H1 (cell line): ENCODE measurements around the gene CMTM1. TPM values are rescaled to one million over a fixed set of nuclear protein-coding genes. Genes with fewer than 3 reads are reported as not detected.
A peak's percentile ranks its signal among the peaks of the same experiment; 100 is the strongest.

ENCODE experiments used
- CTCF ChIA-PET: fragments of 300-600 bp; sonication (Branson Sonifier 250); formaldehyde crosslinking; loops from one replicate; lab custom pipeline; 2021; ENCODE audit not compliant: partially characterized antibody; lab: Charles Lee
- POLR2A ChIA-PET: fragments of 300-600 bp; sonication (Branson Sonifier 250); formaldehyde crosslinking; loops from one replicate; lab custom pipeline; 2021; ENCODE audit warnings: inconsistent platforms; ENCODE audit not compliant: partially characterized antibody; lab: Charles Lee
- DNase-seq, 2 experiments: peaks; one replicate each; pipeline versions ENCODE4 v3.0.0 to v3.0.0-alpha.2; 2010 to 2022; ENCODE audit warnings: low spot score in 2 of 2, low read depth in 1 of 2, mixed read lengths in 1 of 2
- FAIRE-seq: peaks from 2 replicates; lab custom pipeline; 2011; peaks lifted over from hg19 to GRCh38; lab: Jason Lieb, UNC
- H2AFZ ChIP-seq: 2 replicates; pipeline ENCODE4 v1.8.1; 2012; ENCODE audit warnings: low read length, inconsistent platforms
- H2AK5ac ChIP-seq: 2 replicates; pipeline ENCODE4 v1.6.1; 2013; ENCODE audit warnings: low read depth, low read length
- H2BK120ac ChIP-seq: replicated peaks from 2 replicates; pipeline ENCODE3; 2013; ENCODE audit warnings: low read depth, low read length, inconsistent platforms
- H2BK12ac ChIP-seq: 2 replicates; pipeline ENCODE4 v1.6.1; 2013; ENCODE audit warnings: low read depth, low read length
- H2BK15ac ChIP-seq: 2 replicates; pipeline ENCODE4 v1.6.1; 2013; ENCODE audit warnings: low read length
- H2BK20ac ChIP-seq: 2 replicates; pipeline ENCODE4 v1.6.1; 2013; ENCODE audit warnings: low read length
- H2BK5ac ChIP-seq: 2 replicates; pipeline ENCODE4 v1.6.1; 2013; ENCODE audit warnings: low read depth, low read length
- H3K14ac ChIP-seq: 2 replicates; pipeline ENCODE4 v1.6.1; 2013; ENCODE audit warnings: inconsistent platforms; ENCODE audit not compliant: insufficient read length
- H3K18ac ChIP-seq: 2 replicates; pipeline ENCODE4 v1.6.1; 2013; ENCODE audit warnings: low read length; ENCODE audit errors: extremely low read depth
- H3K23ac ChIP-seq: 2 replicates; pipeline ENCODE4 v1.6.1; 2013; ENCODE audit warnings: inconsistent platforms; ENCODE audit not compliant: insufficient read length
- H3K23me2 ChIP-seq: 2 replicates; pipeline ENCODE4 v1.6.1; 2013; ENCODE audit warnings: low read depth, low read length
- H3K27ac ChIP-seq: 2 replicates; pipeline ENCODE4 v1.6.1; 2011; ENCODE audit warnings: low read depth, low read length, inconsistent platforms
- H3K27me3 ChIP-seq, 4 experiments: replicated peaks in 1 of 4; 1 replicate in 1 of 4; 2 replicates in 3 of 4; pipeline versions ENCODE4 v1.6.1 to v1.8.1; 2011 to 2013; ENCODE audit warnings: low read length in 3 of 4, mild to moderate bottlenecking in 3 of 4, inconsistent platforms in 2 of 4, mixed read lengths in 2 of 4, moderate library complexity in 1 of 4; ENCODE audit not compliant: control insufficient read depth in 3 of 4, insufficient read depth in 3 of 4; ENCODE audit errors: extremely low read depth in 1 of 4
- H3K36me3 ChIP-seq, 4 experiments: 2 replicates each; pipeline versions ENCODE4 v1.6.1 to v1.8.1; 2011 to 2013; ENCODE audit warnings: mild to moderate bottlenecking in 4 of 4, low read length in 3 of 4, moderate library complexity in 2 of 4, control low read depth in 1 of 4, inconsistent platforms in 1 of 4; ENCODE audit not compliant: insufficient read depth in 4 of 4, control insufficient read depth in 2 of 4
- H3K4ac ChIP-seq: replicated peaks from 2 replicates; pipeline ENCODE3; 2013; ENCODE audit warnings: low read length, low read depth, mixed read lengths, inconsistent platforms; ENCODE audit not compliant: insufficient read length
- H3K4me1 ChIP-seq, 4 experiments: replicated peaks in 1 of 4; 1 replicate in 1 of 4; 2 replicates in 3 of 4; pipeline versions ENCODE4 v1.6.1 to v1.8.1; 2011 to 2013; ENCODE audit warnings: low read length in 3 of 4, inconsistent platforms in 2 of 4, mixed read lengths in 1 of 4; ENCODE audit not compliant: insufficient read depth in 4 of 4, control insufficient read depth in 3 of 4
- H3K4me2 ChIP-seq, 2 experiments: 2 replicates each; pipeline versions ENCODE4 v1.6.1 to v1.8.1; 2011 to 2013; ENCODE audit warnings: low read depth in 2 of 2, low read length in 2 of 2, control low read depth in 1 of 2, inconsistent platforms in 1 of 2, mild to moderate bottlenecking in 1 of 2; ENCODE audit not compliant: insufficient read depth in 1 of 2
- H3K4me3 ChIP-seq, 4 experiments: fragments of 200-600, 300-600 bp in 1 of 4; sonication (generic), shearing (Covaris generic), sonication (Bioruptor Twin) in 1 of 4; 2 replicates each; pipeline versions ENCODE4 v1.5.1 to v1.8.1; 2011 to 2016; ENCODE audit warnings: low read length in 4 of 4, low read depth in 3 of 4, control low read depth in 2 of 4, inconsistent platforms in 2 of 4, mild to moderate bottlenecking in 2 of 4, mixed read lengths in 1 of 4, moderate library complexity in 1 of 4; ENCODE audit not compliant: insufficient read depth in 2 of 4; ENCODE audit errors: extremely low read depth in 1 of 4
- H3K56ac ChIP-seq: replicated peaks from 2 replicates; pipeline ENCODE3; 2013; ENCODE audit warnings: low read depth, mild to moderate bottlenecking, mixed read lengths, low read length, inconsistent platforms; ENCODE audit not compliant: insufficient read length
- H3K79me1 ChIP-seq: 2 replicates; pipeline ENCODE4 v1.6.1; 2013; ENCODE audit warnings: low read depth, low read length, control low read depth
- H3K79me2 ChIP-seq, 2 experiments: 2 replicates each; pipeline versions ENCODE4 v1.6.1 to v1.8.1; 2012 to 2013; ENCODE audit warnings: low read length in 2 of 2, mild to moderate bottlenecking in 2 of 2, inconsistent platforms in 1 of 2; ENCODE audit not compliant: insufficient read depth in 2 of 2, control insufficient read depth in 1 of 2
- H3K9ac ChIP-seq, 4 experiments: replicated peaks in 1 of 4; 1 replicate in 1 of 4; 2 replicates in 3 of 4; pipeline versions ENCODE4 v1.6.1 to v1.8.1; 2011 to 2013; ENCODE audit warnings: low read depth in 3 of 4, low read length in 3 of 4, control low read depth in 2 of 4, mild to moderate bottlenecking in 2 of 4, moderate library complexity in 2 of 4, inconsistent platforms in 1 of 4; ENCODE audit errors: extremely low read depth in 1 of 4
- H3K9me3 ChIP-seq, 2 experiments: 2 replicates each; pipeline versions ENCODE4 v1.6.1 to v1.8.1; 2012 to 2013; ENCODE audit warnings: mild to moderate bottlenecking in 2 of 2, moderate library complexity in 2 of 2, control low read depth in 1 of 2, inconsistent platforms in 1 of 2, low read depth in 1 of 2, low read length in 1 of 2, mixed read lengths in 1 of 2; ENCODE audit not compliant: insufficient read depth in 2 of 2
- H4K20me1 ChIP-seq, 2 experiments: replicated peaks in 1 of 2; 2 replicates each; pipeline versions ENCODE3 to v1.8.1; 2011 to 2013; ENCODE audit warnings: inconsistent platforms in 2 of 2, low read length in 2 of 2, mild to moderate bottlenecking in 1 of 2; ENCODE audit not compliant: insufficient read depth in 2 of 2, control insufficient read depth in 1 of 2
- H4K5ac ChIP-seq: 2 replicates; pipeline ENCODE4 v1.6.1; 2013; ENCODE audit warnings: low read length, low read depth, mixed read lengths, inconsistent platforms; ENCODE audit not compliant: insufficient read length
- H4K8ac ChIP-seq: 2 replicates; pipeline ENCODE4 v1.8.0; 2013; ENCODE audit warnings: mild to moderate bottlenecking, moderate library complexity, low read length, inconsistent platforms; ENCODE audit not compliant: insufficient read depth; ENCODE audit errors: extremely low read depth
- H4K91ac ChIP-seq: replicated peaks from 2 replicates; pipeline ENCODE3; 2013; ENCODE audit warnings: low read length, mixed read lengths, inconsistent platforms; ENCODE audit not compliant: insufficient read length
- HDAC6 ChIP-seq: IDR thresholded peaks from one replicate; pipeline ENCODE4 v1.7.1; 2012; ENCODE audit warnings: low read depth, mild to moderate bottlenecking, inconsistent platforms, low read length, moderate library complexity
- JUN ChIP-seq: IDR thresholded peaks from 2 replicates; pipeline ENCODE4 v1.6.1; 2011; ENCODE audit warnings: low read depth, mild to moderate bottlenecking, improper control_type of control experiment, low read length
- SIN3A ChIP-seq, 2 experiments: IDR thresholded peaks in 1 of 2; conservative IDR thresholded peaks in 1 of 2; 2 replicates each; pipeline ENCODE4 v1.6.1; 2011 to 2012; ENCODE audit warnings: low read length in 2 of 2, improper control_type of control experiment in 1 of 2, low read depth in 1 of 2, mild to moderate bottlenecking in 1 of 2
- SP2 ChIP-seq: IDR thresholded peaks from 2 replicates; pipeline ENCODE4 v1.6.1; 2012; ENCODE audit warnings: mild to moderate bottlenecking, low read length, inconsistent platforms
- WGBS, 2 experiments: shearing (Covaris generic) in 1 of 2; methylation state at CpG; one replicate each; pipeline versions ENCODE4 v1.1.6 to v1.1.7; 2013 to 2015; ENCODE audit warnings: low lambda C conversion rate in 2 of 2, mixed read lengths in 2 of 2, inconsistent platforms in 1 of 2, low coverage in 1 of 2, missing lambda C conversion rate in 1 of 2; ENCODE audit not compliant: insufficient replicate concordance in 2 of 2, insufficient coverage in 1 of 2, insufficient read length in 1 of 2; ENCODE audit errors: extremely low coverage in 1 of 2, missing lambda C conversion rate in 1 of 2; 5-methylcytosine and 5-hydroxymethylcytosine counted together
- long read RNA-seq, 2 experiments: library from RNA in 1 of 2; library from capped mRNA in 1 of 2; stranded (forward); transcript quantifications; one replicate each; pipeline ENCODE4 v2.0.0, GENCODE V29; 2021; ENCODE audit warnings: inconsistent platforms in 1 of 2
- polyA minus RNA-seq, 3 experiments: library from RNA; depleted of rRNA, polyadenylated mRNA; stranded (reverse); fragments of >200 nt; gene quantifications; 1 replicate in 2 of 3; 2 replicates in 1 of 3; pipeline ENCODE4 v1.2.3, GENCODE V29; 2011
- polyA plus RNA-seq, 7 experiments: library from polyadenylated mRNA; depleted of rRNA in 3 of 7; stranded (reverse) in 5 of 7; unstranded in 2 of 7; fragments of >200 nt in 5 of 7; fragments of 200-250 nt in 2 of 7; gene quantifications; 1 replicate in 5 of 7; 2 replicates in 1 of 7; 4 replicates in 1 of 7; pipeline versions ENCODE4 v1.2.1 to v1.2.3, GENCODE V29; 2011 to 2013; ENCODE audit warnings: missing spikeins in 2 of 7, mixed read lengths in 2 of 7
- total RNA-seq: library from RNA; stranded (reverse); fragmentation: NEBNext Ultra II Directional; extraction: Animal tissue kit (Norgen Biotek cat#: 25700); gene quantifications from 2 replicates; pipeline ENCODE4 v1.2.1, GENCODE V29; 2021
- TF ChIP-seq, protein P1 (sequence below), 3 experiments: IDR thresholded peaks; 1 replicate in 2 of 3; 2 replicates in 1 of 3; pipeline versions ENCODE4 v1.5.1 to v1.6.1; 2011; ENCODE audit warnings: low read length in 3 of 3, mild to moderate bottlenecking in 3 of 3, inconsistent platforms in 2 of 3, low read depth in 1 of 3, moderate library complexity in 1 of 3; ENCODE audit not compliant: insufficient read depth in 1 of 3; ENCODE audit errors: control extremely low read depth in 1 of 3

CMTM1 gene, protein sequence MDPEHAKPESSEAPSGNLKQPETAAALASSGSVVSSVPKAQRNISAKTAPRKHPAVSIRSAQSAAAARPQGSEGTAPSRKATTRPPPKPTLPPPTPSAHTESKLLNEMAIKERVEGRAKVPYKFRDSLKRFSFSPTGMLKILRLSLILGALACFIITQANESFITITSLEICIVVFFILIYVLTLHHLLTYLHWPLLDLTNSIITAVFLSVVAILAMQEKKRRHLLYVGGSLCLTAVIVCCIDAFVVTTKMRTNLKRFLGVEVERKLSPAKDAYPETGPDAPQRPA
- 1.9 and 2.0 TPM in 2 replicates for total RNA-seq
- 1.2 and 1.7 TPM in 2 replicates for polyA plus RNA-seq (2011; rRNA removed)
- polyA plus RNA-seq (2011; cell fraction: cytosol; rRNA removed), result 1.1 TPM
- polyA plus RNA-seq (2011; cell fraction: nucleus; rRNA removed), result 2.4 TPM
- 0.58 to 2.6 TPM (median 1.4 TPM) in 4 replicates for polyA plus RNA-seq (2012, experiment 1 of 2)
- polyA plus RNA-seq (2012, experiment 2 of 2), result not detected
- 2.3 TPM for polyA plus RNA-seq (2013, experiment 1 of 2)
- polyA plus RNA-seq (2013, experiment 2 of 2), result 1.3 TPM
- 0.63 and 0.85 TPM in 2 replicates for polyA minus RNA-seq (2011; rRNA and poly(A)+ RNA removed)
- 1.6 TPM for polyA minus RNA-seq (2011; cell fraction: cytosol; rRNA and poly(A)+ RNA removed)
- polyA minus RNA-seq (2011; cell fraction: nucleus; rRNA and poly(A)+ RNA removed), result 4.6 TPM
- long read RNA-seq, experiment 1, result 0 reads
- long read RNA-seq, experiment 2, result 0 reads

DNA sequence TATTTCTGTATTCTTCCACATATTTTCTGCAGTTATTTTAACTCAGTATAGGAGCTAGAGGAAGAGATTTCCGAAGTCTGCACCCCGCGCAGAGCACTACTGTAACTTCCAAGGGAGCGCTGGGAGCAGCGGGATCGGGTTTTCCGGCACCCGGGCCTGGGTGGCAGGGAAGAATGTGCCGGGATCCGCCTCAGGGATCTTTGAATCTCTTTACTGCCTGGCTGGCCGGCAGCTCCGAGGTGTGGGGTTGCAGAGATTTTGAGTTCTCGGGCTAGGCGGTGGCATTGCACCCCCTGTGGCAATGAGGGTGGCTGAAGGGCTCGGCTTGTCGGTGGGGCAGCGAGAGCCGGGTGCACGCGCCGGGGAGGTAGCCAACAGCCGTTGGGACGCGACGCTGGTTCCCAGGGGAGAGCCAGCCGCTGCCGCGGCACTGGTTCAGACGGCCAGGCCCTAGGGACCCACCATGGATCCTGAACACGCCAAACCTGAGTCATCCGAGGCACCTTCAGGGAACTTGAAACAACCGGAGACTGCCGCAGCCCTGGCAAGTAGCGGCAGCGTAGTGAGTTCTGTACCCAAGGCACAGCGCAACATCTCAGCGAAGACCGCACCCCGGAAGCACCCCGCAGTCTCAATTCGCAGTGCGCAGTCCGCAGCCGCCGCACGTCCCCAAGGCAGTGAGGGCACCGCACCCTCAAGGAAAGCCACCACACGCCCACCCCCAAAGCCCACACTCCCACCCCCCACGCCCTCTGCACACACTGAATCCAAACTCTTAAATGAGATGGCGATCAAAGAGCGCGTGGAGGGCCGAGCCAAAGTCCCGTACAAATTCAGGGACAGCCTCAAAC is at the start of gene CMTM1:
TSS of gene CMTM1 (plus strand) at position 389 of the 851 bp plus-strand sequence. CDS start at position 464, 75 bp downstream.
- H3K4me1 ChIP-seq, result no peaks in the 10 kb centered on the region
- H3K27ac ChIP-seq, result no peak within 1 kb of the TSS
- no peak within 1 kb of the TSS for H3K4ac ChIP-seq
- no peak within 1 kb of the TSS for H2AK5ac ChIP-seq
- H2BK5ac ChIP-seq, result no peak within 1 kb of the TSS
- H3K9me3 ChIP-seq, result no peaks in the 10 kb centered on the region
- no peak within 1 kb of the TSS for H2BK120ac ChIP-seq
- peak in 1 of 2 experiments; percentile 46 for DNase-seq
- no peak within 1 kb of the TSS for H2AFZ ChIP-seq
- H4K5ac ChIP-seq, result no peak within 1 kb of the TSS
- no peak within 1 kb of the TSS for H2BK20ac ChIP-seq
- H4K8ac ChIP-seq, result no peak within 1 kb of the TSS
- H3K36me3 ChIP-seq, result peaks cover 0 to 5% (median 0%) of the 10 kb centered on the region in 4 experiments; a peak in 2 of 8 replicates
- no peak within 1 kb of the TSS for H3K56ac ChIP-seq
- H3K4me2 ChIP-seq, result no peak within 1 kb of the TSS
- H3K79me1 ChIP-seq, result no peaks in the 10 kb centered on the region
- no peak within 1 kb of the TSS for H3K23ac ChIP-seq
- ChIA-PET CTCF (interaction anchor here (1.1 to 5.2 kb wide), 3 partner anchors 10 to 43 kb away, joined by 4 to 22 read pairs (median 5); partner anchors contain the start of gene CKLF), POLR2A (no interaction called here)
- no peak within 1 kb of the TSS for H3K14ac ChIP-seq
- H3K79me2 ChIP-seq, result no peaks in the 10 kb centered on the region
- no peaks in the 10 kb centered on the region for H3K27me3 ChIP-seq
- no peak within 1 kb of the TSS for H4K91ac ChIP-seq
- no peak within 1 kb of the TSS for H3K9ac ChIP-seq
- no peak within 1 kb of the TSS for H3K18ac ChIP-seq
- no peak within 1 kb of the TSS for H3K4me3 ChIP-seq
- no peak within 1 kb of the TSS for H2BK12ac ChIP-seq
- H4K20me1 ChIP-seq, result peaks cover 0 to 2% of the 10 kb centered on the region in 2 experiments
- H2BK15ac ChIP-seq, result no peak within 1 kb of the TSS
- WGBS, 2 experiments, result 88% methylated on average over 48 of the region's 54 CpGs; no CpG with 5 or more reads in 1 of the 2 experiments
- H3K23me2 ChIP-seq, result no peaks in the 10 kb centered on the region
- no peak for FAIRE-seq
- TF ChIP-seq, protein P1, sequence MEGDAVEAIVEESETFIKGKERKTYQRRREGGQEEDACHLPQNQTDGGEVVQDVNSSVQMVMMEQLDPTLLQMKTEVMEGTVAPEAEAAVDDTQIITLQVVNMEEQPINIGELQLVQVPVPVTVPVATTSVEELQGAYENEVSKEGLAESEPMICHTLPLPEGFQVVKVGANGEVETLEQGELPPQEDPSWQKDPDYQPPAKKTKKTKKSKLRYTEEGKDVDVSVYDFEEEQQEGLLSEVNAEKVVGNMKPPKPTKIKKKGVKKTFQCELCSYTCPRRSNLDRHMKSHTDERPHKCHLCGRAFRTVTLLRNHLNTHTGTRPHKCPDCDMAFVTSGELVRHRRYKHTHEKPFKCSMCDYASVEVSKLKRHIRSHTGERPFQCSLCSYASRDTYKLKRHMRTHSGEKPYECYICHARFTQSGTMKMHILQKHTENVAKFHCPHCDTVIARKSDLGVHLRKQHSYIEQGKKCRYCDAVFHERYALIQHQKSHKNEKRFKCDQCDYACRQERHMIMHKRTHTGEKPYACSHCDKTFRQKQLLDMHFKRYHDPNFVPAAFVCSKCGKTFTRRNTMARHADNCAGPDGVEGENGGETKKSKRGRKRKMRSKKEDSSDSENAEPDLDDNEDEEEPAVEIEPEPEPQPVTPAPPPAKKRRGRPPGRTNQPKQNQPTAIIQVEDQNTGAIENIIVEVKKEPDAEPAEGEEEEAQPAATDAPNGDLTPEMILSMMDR (IDR thresholded peaks at IDR 0.05; ENCODE audit: control extremely low read depth in 1 of 3, insufficient read depth in 1 of 3, low read depth in 1 of 3, low read length in 3 of 3), result no peak
- TF ChIP-seq SP2, result no peak
- TF ChIP-seq SIN3A (conservative IDR thresholded peaks at IDR 0.05 in 1 of 2, IDR thresholded peaks at IDR 0.05 in 1 of 2; ENCODE audit: low read depth in 1 of 2, low read length in 2 of 2), result no peak
- TF ChIP-seq HDAC6, result no peak
- TF ChIP-seq JUN, result no peak
